Mucosa of stomach (tissue), 1 donor: ENCODE measurements around the gene CLEC2L.

Experiments
- H3K27me3 ChIP-seq: one replicate; pipeline ENCODE4 v1.7.0; 2013; ENCODE audit warnings: mild to moderate bottlenecking, low read length; ENCODE audit not compliant: control insufficient read depth, insufficient read depth
- H3K36me3 ChIP-seq: one replicate; pipeline ENCODE4 v1.7.0; 2013; ENCODE audit warnings: low read length; ENCODE audit not compliant: control insufficient read depth, insufficient read depth
- H3K4me1 ChIP-seq: one replicate; pipeline ENCODE4 v1.7.0; 2013; ENCODE audit warnings: mild to moderate bottlenecking, low read length; ENCODE audit not compliant: control insufficient read depth, insufficient read depth
- H3K4me3 ChIP-seq: one replicate; pipeline ENCODE4 v1.7.0; 2013; ENCODE audit warnings: low read length
- H3K9ac ChIP-seq: one replicate; pipeline ENCODE4 v1.7.0; 2013; ENCODE audit warnings: mild to moderate bottlenecking, low read length, moderate library complexity
- H3K9me3 ChIP-seq: one replicate; pipeline ENCODE4 v1.7.0; 2013; ENCODE audit warnings: mild to moderate bottlenecking, low read length, moderate library complexity; ENCODE audit not compliant: control insufficient read depth
- donor health status: Pancreatic carcinoma.

Gene CLEC2L

GRCh38 chr7:139494835-139495579 lies 28.5 kb upstream of the CLEC2L start:
- Histone ChIP-seq H3K9me3 (no peaks in the 10 kb centered on the region), H3K4me1 (no peaks in the 10 kb centered on the region)

DNA sequence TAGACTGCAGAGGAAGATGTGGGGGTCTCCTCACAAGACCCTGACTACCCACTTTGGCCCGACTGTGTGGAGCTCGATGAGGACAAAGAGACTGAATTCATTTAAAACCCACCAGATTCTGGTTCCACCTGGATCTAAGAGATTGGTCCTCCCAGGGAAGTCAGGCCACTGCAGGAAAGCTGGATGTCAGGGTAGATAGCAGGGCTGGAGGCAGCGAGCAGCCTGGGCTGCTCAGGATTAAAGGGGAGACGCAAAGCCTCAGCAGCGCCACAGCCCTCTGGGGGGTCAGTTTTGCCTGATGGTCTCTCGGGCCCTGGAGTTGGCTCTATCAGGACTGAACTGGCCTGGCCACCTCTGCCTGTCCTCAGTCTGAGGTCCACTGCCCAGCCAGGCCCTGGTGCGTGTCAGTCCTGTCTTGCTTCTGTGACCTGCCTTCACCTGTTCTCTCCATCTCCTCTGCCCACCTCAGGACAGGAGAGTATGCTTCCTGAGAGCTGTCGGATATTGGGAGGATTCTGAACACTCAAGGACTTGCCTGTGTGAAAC lies 27.8 kb upstream of the CLEC2L start:
- no peaks in the 10 kb centered on the region for H3K9me3 ChIP-seq
- no peak overlapping the region for H3K4me3 ChIP-seq
- no peak overlapping the region for H3K9ac ChIP-seq
- peaks cover 9% of the 10 kb centered on the region for H3K27me3 ChIP-seq
- no peaks in the 10 kb centered on the region for H3K36me3 ChIP-seq
- H3K4me1 ChIP-seq, result no peaks in the 10 kb centered on the region

More at GRCh38 chr7:139494835-139495579, 28.5 kb upstream of the CLEC2L start:
- no peak overlapping the region for H3K9ac ChIP-seq
- H3K4me3 ChIP-seq, result no peak overlapping the region
- no peaks in the 10 kb centered on the region for H3K36me3 ChIP-seq
- peaks cover 9% of the 10 kb centered on the region for H3K27me3 ChIP-seq

GRCh38 chr7:139496528-139496927 lies 27.0 kb upstream of the CLEC2L start:
- Histone ChIP-seq H3K4me1 (no peaks in the 10 kb centered on the region), H3K9me3 (no peaks in the 10 kb centered on the region), H3K27me3 (peaks cover 9% of the 10 kb centered on the region), H3K4me3 (no peak overlapping the region), H3K9ac (no peak overlapping the region), H3K36me3 (no peaks in the 10 kb centered on the region)

- no peak overlapping the region for H3K4me3 ChIP-seq
- H3K9ac ChIP-seq, result no peak overlapping the region
- no peaks in the 10 kb centered on the region for H3K36me3 ChIP-seq
- H3K9me3 ChIP-seq, result no peaks in the 10 kb centered on the region
- H3K4me1 ChIP-seq, result no peaks in the 10 kb centered on the region
- H3K27me3 ChIP-seq, result peaks cover 9% of the 10 kb centered on the region
Measured at GRCh38 chr7:139500770-139501138, 22.7 kb upstream of the CLEC2L start.

DNA sequence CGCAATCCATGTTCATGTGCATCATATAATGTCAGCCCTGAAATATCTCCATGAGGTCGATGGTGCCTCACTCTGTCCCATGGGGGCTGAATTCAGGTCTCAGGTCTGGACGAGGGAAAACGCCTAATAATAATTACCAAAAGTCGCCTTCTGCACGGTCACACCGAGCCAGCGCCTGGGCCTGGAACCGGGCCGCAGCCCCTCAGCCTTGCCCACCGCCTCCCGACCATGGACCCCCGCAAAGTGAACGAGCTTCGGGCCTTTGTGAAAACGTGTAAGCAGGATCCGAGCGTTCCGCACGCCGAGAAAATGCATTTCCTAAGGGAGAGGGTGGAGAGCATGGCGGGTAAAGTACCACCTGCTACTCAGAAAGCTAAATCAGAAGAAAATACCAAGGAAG lies 21.3 kb upstream of the CLEC2L start:
- Histone ChIP-seq H3K4me1 (no peaks in the 10 kb centered on the region), H3K9me3 (no peaks in the 10 kb centered on the region), H3K36me3 (no peaks in the 10 kb centered on the region), H3K4me3 (no peak overlapping the region), H3K9ac (no peak overlapping the region), H3K27me3 (peaks cover 9% of the 10 kb centered on the region)

DNA sequence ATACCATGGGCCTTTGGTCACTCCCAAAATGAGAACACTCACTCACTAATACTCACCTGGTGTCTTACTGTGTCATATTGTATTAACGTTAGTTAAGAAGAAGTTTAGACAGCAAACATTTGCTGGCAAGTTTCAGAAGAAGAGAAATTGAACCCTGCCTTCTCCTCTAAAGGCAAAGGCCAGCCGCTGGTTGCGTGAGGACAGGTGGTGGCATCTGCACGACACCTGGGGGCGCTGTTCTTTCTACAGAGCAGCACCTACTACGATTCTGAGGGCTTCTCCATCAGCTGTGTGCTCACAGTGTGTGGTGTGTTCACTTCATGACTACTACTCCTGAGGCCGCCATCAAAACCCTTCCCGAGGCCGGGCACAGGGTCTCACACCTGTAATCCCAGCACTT lies 17.9 kb upstream of the CLEC2L start:
- Histone ChIP-seq H3K9ac (no peak overlapping the region), H3K36me3 (no peaks in the 10 kb centered on the region), H3K9me3 (no peaks in the 10 kb centered on the region), H3K27me3 (no peaks in the 10 kb centered on the region), H3K4me1 (no peaks in the 10 kb centered on the region), H3K4me3 (no peak overlapping the region)

- H3K4me3 ChIP-seq, result no peak overlapping the region
Measured at GRCh38 chr7:139509535-139509934, 13.9 kb upstream of the CLEC2L start.

GRCh38 chr7:139511315-139511714 lies 12.2 kb upstream of the CLEC2L start:
- Histone ChIP-seq H3K27me3 (peaks cover under 1% of the 10 kb centered on the region), H3K9me3 (no peaks in the 10 kb centered on the region), H3K9ac (no peak overlapping the region), H3K36me3 (no peaks in the 10 kb centered on the region), H3K4me1 (no peaks in the 10 kb centered on the region), H3K4me3 (no peak overlapping the region)

More at GRCh38 chr7:139509535-139509934, 13.9 kb upstream of the CLEC2L start:
- no peak overlapping the region for H3K9ac ChIP-seq
- H3K9me3 ChIP-seq, result no peaks in the 10 kb centered on the region
- H3K27me3 ChIP-seq, result no peaks in the 10 kb centered on the region
- no peaks in the 10 kb centered on the region for H3K4me1 ChIP-seq
- H3K36me3 ChIP-seq, result no peaks in the 10 kb centered on the region

DNA sequence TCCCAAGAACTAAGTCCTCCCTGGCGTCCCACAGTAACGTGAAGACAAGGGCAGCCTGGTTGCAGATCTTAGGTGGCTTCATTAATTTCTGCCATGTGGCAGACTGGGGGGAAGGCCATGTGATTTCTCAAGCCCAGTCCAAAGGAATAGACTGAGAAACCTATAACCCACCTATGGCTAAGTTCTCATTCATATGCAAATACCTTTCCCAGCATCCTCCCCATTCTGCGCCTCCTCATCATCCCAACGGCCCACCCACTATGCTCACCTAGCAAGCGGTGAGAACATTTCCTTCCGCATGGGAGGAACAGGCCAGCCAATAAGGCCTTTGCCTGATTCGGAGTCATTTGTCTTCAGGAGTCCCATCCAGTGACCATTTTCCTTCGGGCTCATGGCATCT lies 8.2 kb upstream of the CLEC2L start:
- Histone ChIP-seq H3K27me3 (peaks cover 3% of the 10 kb centered on the region), H3K4me1 (no peaks in the 10 kb centered on the region), H3K36me3 (no peaks in the 10 kb centered on the region), H3K9me3 (no peaks in the 10 kb centered on the region), H3K9ac (no peak overlapping the region), H3K4me3 (no peak overlapping the region)

DNA sequence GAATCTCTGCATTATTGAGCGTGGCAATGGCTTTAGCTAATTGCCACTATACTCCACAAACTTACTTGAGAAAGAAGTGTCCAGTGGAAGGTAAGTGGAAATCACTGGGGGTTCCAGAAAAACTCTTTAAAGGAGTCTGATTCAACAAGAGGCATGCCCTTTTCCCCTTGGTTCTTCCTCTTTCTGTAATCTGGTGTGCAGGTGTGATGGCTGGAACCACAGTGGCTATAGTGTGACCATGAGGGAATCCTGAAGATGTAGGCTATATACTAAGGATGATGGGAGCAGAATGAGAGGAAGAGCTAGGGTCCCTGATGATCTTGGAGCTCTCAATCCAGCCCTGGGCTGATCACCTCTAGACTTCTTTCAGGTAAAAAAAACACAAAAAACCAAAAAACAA lies 2.0 kb upstream of the CLEC2L start:
- Histone ChIP-seq H3K9ac (no peak overlapping the region), H3K9me3 (no peaks in the 10 kb centered on the region), H3K36me3 (no peaks in the 10 kb centered on the region), H3K4me3 (no peak overlapping the region), H3K4me1 (peaks cover 3% of the 10 kb centered on the region), H3K27me3 (peaks cover 40% of the 10 kb centered on the region)

GRCh38 chr7:139522830-139523198 lies 671 bp upstream of the CLEC2L start:
- Histone ChIP-seq H3K9me3 (no peaks in the 10 kb centered on the region), H3K27me3 (peaks cover 47% of the 10 kb centered on the region), H3K4me1 (peaks cover 3% of the 10 kb centered on the region), H3K36me3 (no peaks in the 10 kb centered on the region), H3K9ac (no peak overlapping the region), H3K4me3 (no peak overlapping the region)

- Histone ChIP-seq H3K27me3 (peaks cover 47% of the 10 kb centered on the region), H3K4me1 (peaks cover 3% of the 10 kb centered on the region), H3K4me3 (no peak overlapping the region), H3K9ac (no peak overlapping the region), H3K9me3 (no peaks in the 10 kb centered on the region), H3K36me3 (no peaks in the 10 kb centered on the region)
Measured at GRCh38 chr7:139523968-139524815, 707 bp downstream of the CLEC2L start.
